Suprapubic skin (tissue), 4 donors: Measurements from ENCODE around the gene MFGE8.

Experiments
- EP300 ChIP-seq: sonication (generic); formaldehyde crosslinking; IDR thresholded peaks from one replicate; pipeline ENCODE4 v1.6.1; 2017; ENCODE audit warnings: antibody characterized with exemption
- POLR2A ChIP-seq, 2 donors: fragments of 450-650 bp; IDR thresholded peaks; one replicate each; pipeline ENCODE4 v1.6.1; 2017; ENCODE audit warnings: antibody characterized with exemption in 2 of 2, mild to moderate bottlenecking in 2 of 2, moderate library complexity in 2 of 2
- POLR2AphosphoS5 ChIP-seq, 3 donors: sonication (generic); formaldehyde crosslinking; IDR thresholded peaks; one replicate each; pipeline ENCODE4 v1.6.1; 2017; ENCODE audit warnings: antibody characterized with exemption in 3 of 3
- TF ChIP-seq, protein P1 (sequence below), 2 donors: fragments of 200-600 bp in 1 of 2; fragments of 450-650 bp in 1 of 2; sonication (generic) in 1 of 2; IDR thresholded peaks; one replicate each; pipeline ENCODE4 v1.5.1; 2016 to 2019; ENCODE audit warnings: antibody characterized with exemption in 2 of 2, mild to moderate bottlenecking in 1 of 2, moderate library complexity in 1 of 2

DNA sequence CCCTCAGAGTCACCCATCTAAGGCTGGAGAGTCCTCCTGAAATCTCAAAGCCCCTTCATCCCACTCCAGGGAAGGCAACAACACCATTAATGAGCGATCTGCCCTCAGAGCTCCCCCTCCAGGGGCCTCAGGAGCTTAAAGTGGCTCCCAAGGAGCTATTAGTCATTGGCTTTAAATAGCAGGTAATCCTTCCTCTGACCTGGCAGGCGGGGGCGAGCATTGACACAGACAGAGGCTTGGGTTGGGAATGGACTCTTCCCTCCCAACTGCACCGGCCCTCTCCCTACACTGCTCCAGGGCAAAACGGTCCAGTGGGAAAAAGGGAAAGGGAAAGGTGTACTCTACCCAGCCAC, 1.4 kb downstream of the MFGE8 start:
- TF ChIP-seq, protein P1, sequence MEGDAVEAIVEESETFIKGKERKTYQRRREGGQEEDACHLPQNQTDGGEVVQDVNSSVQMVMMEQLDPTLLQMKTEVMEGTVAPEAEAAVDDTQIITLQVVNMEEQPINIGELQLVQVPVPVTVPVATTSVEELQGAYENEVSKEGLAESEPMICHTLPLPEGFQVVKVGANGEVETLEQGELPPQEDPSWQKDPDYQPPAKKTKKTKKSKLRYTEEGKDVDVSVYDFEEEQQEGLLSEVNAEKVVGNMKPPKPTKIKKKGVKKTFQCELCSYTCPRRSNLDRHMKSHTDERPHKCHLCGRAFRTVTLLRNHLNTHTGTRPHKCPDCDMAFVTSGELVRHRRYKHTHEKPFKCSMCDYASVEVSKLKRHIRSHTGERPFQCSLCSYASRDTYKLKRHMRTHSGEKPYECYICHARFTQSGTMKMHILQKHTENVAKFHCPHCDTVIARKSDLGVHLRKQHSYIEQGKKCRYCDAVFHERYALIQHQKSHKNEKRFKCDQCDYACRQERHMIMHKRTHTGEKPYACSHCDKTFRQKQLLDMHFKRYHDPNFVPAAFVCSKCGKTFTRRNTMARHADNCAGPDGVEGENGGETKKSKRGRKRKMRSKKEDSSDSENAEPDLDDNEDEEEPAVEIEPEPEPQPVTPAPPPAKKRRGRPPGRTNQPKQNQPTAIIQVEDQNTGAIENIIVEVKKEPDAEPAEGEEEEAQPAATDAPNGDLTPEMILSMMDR (IDR thresholded peaks at IDR 0.05): no peak
- TF ChIP-seq POLR2A (IDR thresholded peaks at IDR 0.05) (no peak), EP300 (no peak), POLR2AphosphoS5 (IDR thresholded peaks at IDR 0.05) (no peak)
